M059J (cell line): ENCODE data around the gene FLYWCH2. TPM values are rescaled to one million over a fixed set of nuclear protein-coding genes. Genes with fewer than 3 reads are reported as not detected.

Experiments
- DNase-seq: peaks from one replicate; pipeline ENCODE4 v3.0.0-alpha.2; 2012; ENCODE audit warnings: low read depth
- total RNA-seq: library from RNA; depleted of rRNA; stranded (reverse); fragments of >200 nt; shearing (Covaris generic); gene quantifications from 2 replicates; pipeline ENCODE4 v1.2.3, GENCODE V29; 2014

FLYWCH2 gene
- total RNA-seq, 1 experiment from 2014 or later = 97.4 TPM

- DNase-seq = peak; percentile 53
Measured at GRCh38 chr16:2881783-2882649, 999 bp upstream of the FLYWCH2 start.

DNA sequence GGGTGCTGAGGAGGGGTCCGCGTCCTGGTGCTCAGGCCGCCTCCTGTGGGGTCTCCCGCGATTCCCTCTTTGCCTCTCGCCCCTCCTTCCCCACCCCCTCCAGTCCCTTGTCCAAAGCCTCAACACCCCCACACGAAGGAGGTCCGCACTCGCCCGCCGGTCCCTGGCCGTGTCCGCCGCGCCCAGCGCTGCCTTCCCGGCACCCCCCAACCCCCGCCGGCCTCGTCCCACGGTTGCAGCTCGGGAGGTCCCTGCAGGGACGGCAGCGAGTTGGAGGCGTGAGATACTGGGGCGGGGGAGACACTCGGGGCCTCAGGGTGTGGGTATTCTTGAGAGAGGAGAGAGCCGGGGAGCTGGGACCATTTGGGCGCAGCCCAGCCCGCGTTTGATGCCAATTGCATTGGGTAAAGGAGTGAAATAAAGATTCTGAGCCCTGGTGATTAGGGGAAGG lies 468 bp downstream of the FLYWCH2 start:
- DNase-seq = peak; percentile 13

DNA sequence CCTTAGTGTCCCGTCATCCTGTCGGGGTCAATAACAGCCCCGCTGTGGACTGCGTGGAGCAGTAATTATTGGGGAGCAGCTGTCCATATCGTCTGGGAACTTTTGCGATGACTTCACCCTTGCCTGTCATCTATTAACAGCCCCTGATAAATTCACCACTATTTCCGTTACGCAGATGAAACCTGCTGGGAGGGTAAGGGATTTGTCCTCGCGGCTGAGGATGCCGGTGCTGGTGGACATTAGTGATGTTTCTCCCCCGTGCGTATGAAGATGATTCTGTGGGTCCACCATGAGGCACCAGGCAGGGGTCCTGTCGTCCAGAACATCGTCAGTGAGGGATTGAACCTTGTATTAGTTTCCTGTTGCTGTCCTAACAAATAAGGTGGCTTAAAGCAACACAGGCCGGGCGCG lies 1.0 kb downstream of the FLYWCH2 start:
- DNase-seq = no peak

DNA sequence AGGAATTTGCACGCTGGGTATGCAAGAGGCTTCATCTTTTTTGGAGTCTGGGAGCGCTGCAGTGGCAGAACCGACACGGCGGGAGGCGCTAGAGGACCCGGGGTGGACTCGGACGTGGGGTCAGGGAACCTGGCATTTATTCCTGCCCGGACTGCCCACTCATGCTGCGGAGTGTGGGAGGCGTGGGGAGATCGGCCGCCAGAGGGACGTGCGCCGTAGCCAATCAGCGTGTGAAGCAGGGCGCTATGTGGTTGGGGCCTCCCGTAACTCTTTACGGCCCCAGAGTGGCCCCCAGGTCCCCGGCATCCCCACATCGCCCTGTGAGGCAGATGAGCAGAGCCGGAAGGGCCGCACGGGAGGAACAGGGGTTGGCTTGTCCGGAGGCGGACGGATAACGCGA lies 11.2 kb downstream of the FLYWCH2 start:
- DNase-seq = no peak

DNA sequence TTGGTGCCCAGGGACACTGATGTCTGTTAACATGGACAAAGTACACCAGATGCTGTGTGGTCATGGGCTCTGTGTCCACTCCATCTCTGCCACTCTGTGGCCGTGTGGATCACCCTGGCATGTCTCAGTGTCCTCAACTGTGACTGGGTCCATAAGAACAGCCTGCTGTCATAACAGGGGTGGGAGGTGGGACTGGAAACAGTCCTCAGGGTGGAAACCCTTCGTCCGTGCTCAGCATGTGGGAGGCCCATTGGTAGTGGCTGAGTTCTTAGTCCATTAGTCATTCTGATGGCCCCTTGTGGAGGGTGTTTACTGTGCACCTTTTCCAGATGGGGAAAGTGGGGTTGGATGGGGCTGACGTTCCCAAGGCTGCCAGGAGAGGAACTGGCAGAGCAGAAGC lies 12.8 kb downstream of the FLYWCH2 start:
- peak; percentile 79 for DNase-seq

- DNase-seq = no peak
Measured at GRCh38 chr16:2896480-2897010, 13.5 kb downstream of the FLYWCH2 start.

- DNase-seq = no peak
Measured at GRCh38 chr16:2897110-2897509, 14.1 kb downstream of the FLYWCH2 start.

GRCh38 chr16:2898831-2899563 lies 16.0 kb downstream of the FLYWCH2 start:
- DNase-seq = no peak

- no peak for DNase-seq
Measured at GRCh38 chr16:2899564-2900072, 16.6 kb downstream of the FLYWCH2 start.

DNA sequence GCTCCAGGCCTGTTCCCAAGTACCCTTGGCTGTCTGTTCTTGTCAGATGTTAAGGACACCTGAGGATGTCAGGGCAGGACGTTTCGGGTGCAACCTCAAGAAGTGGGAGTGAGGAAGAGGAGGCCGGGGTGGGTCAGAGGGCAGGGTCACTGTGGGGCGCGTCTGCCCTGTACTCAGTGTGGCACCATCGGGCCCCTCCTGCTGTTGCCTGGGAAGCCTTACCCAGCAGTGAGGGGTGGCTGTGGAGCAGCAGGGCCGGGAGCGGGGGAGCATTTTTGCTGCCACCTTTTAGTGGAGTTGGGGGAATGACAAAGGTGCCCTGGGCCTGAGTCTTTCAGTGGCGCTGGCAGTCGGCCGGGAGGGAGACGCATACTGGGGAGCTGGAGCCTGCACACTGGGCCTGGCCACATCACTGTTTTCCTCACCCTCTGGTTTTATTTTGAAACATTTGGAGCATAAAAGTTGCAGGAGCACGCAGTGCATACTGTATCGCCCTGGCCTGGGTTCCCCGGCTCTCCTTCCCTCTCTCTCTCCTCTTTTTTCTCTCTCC lies 17.6 kb downstream of the FLYWCH2 start:
- DNase-seq = no peak

GRCh38 chr16:2902337-2903130 lies 19.5 kb downstream of the FLYWCH2 start:
- DNase-seq = peak; percentile 28

DNA sequence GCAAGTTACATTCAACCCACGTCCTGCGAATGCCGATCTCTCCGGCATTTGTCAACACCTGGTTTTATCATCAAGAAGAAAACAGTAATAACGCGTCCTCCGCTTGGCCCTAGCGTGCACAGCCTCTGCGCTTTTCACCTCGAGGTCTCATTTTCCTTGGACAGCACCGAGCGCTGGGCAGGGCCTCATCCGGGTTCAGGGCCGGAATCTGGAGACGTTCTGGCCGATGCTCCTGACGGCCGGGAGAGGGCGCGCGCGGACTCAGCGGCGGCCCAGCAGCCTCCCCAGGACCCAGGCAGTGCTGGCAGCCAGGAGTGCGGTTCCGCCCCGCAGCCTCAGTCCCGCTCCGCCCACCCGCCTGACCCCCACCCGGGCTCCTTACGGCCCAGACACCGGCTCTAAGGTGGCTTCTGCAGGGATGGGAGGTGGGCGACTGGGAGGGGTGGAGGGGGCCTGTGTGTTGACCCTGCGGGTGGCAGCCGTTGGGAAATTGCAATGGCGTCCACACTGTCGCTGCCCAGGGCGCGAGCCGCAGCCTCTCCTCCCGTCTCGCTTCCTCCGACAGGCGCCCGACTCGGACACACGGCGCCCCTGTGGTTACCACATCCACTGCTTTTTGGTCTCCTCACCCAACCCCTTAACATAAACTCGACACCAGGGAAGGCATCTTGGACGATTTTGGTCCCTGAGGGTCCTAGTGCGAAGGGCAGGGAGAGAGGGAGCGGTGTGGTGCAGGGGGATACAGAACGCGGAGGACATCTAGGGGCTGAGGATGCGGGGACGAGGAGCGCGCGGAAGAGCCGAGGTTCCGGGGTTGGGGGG lies 21.3 kb downstream of the FLYWCH2 start:
- peak; percentile 83 for DNase-seq

DNA sequence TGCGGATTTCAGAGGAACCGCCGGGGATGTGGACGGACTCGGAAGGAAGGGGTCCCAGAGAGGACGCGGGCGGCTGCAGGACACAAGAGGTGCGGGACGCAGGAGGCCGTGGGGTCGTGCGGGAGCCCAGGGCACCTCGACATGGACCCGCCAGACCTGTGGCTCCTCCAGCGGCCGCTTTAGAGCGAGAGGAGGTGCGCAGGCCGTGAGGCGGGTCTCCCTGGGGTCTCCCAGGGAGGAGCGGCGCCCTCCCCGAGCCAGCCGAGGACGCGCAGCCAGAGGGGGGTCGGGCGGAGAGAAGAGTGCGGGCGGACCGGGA lies 21.9 kb downstream of the FLYWCH2 start:
- no peak for DNase-seq

GRCh38 chr16:2905241-2905987 lies 22.4 kb downstream of the FLYWCH2 start:
- DNase-seq = peak; percentile 99

DNA sequence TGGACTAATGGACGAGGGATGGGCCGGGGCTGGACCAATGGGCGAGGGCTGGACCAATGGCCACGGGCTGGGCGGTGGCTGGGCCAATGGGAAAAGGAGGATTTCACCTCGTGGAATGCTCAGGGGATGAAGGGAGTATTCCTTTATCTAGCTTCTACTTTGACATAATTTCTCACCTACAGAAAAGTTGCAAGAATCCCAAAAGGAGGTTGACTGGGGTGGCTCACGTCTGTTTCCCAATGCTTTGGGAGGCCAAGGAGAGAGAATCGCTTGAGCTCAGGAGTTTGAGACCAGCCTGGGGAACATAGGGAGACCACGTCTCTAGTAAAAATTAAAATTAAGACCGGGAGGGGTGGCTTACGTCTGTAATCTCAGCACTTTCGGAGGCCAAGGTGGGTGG lies 23.0 kb downstream of the FLYWCH2 start:
- DNase-seq = no peak

DNA sequence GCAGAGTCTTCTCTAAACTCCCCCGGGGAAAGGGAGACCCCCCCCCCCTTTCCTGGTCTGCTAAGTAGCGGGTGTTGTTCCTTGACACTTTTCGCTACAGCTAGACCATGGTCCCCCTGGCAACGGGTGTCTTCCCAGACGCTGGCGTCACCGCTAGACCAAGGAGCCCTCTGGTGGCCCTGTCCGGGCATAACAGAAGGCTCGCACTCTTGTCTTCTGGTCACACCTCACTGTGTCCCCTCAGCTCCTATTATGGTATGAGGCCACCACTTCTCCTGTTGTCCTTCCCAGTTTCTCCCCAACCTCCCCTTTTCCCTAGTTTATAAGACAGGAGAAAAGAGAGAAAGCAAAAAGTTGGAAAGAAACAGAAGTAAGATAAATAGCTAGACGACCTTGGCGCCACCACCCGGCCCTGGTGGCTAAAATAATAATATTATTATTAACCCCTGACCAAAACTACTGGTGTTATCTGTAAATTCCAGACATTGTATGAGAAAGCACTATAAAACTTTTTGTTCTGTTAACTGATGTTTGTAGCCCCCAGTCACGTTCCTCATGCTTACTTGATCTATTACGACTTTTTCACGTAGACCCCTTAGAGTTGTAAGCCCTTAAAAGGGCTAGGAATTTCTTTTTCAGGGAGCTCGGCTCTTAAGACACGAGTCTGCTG lies 24.2 kb downstream of the FLYWCH2 start:
- DNase-seq = peak; percentile 69

GRCh38 chr16:2910441-2910969 lies 27.5 kb downstream of the FLYWCH2 start:
- no peak for DNase-seq

- DNase-seq = peak; percentile 95
Measured at GRCh38 chr16:2911638-2912329, 28.8 kb downstream of the FLYWCH2 start, which contains the start of gene FLYWCH1. Gene FLYWCH1, plus strand, starts transcription at chr16:2911931. Its CDS starts 17,755 bp downstream, at chr16:2929686.
